DOHH2 (cell line): ENCODE results near the gene PROK1.

Experiments used
- EZH2phosphoT487 ChIP-seq: fragments of 200-600 bp; sonication (generic); IDR thresholded peaks from 2 replicates; pipeline ENCODE4 v1.6.1; 2017; ENCODE audit warnings: borderline replicate concordance, mild to moderate bottlenecking, antibody characterized with exemption, low read length, moderate library complexity, mixed read lengths
- TF ChIP-seq, protein P1 (sequence below): fragments of 200-600 bp; sonication (generic); IDR thresholded peaks from one replicate; pipeline ENCODE4 v1.5.1; 2014; ENCODE audit warnings: antibody characterized with exemption, mild to moderate bottlenecking, low read depth, low read length; ENCODE audit not compliant: poor library complexity, severe bottlenecking

DNA sequence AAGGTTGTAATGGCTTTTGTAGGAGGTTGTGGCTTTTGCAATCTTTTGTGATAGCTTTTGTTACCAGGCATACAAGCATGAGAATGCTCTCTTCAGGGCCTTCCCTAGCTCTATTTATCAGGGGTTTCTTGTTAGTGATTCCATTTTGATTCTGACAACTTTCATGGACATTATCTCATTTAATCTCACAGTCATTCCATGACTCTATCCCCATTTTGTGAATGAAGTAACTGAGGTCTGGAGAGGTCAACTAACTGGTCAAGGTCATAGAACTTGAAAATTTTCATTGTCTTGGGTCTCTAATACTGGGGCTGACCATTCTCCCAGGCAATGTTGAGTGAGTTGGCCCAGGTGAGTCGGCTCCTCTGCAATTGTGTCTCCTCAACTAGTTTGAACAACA, 32.2 kb upstream of the PROK1 start:
- TF ChIP-seq, protein P1, sequence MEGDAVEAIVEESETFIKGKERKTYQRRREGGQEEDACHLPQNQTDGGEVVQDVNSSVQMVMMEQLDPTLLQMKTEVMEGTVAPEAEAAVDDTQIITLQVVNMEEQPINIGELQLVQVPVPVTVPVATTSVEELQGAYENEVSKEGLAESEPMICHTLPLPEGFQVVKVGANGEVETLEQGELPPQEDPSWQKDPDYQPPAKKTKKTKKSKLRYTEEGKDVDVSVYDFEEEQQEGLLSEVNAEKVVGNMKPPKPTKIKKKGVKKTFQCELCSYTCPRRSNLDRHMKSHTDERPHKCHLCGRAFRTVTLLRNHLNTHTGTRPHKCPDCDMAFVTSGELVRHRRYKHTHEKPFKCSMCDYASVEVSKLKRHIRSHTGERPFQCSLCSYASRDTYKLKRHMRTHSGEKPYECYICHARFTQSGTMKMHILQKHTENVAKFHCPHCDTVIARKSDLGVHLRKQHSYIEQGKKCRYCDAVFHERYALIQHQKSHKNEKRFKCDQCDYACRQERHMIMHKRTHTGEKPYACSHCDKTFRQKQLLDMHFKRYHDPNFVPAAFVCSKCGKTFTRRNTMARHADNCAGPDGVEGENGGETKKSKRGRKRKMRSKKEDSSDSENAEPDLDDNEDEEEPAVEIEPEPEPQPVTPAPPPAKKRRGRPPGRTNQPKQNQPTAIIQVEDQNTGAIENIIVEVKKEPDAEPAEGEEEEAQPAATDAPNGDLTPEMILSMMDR, result no peak
- no peak for TF ChIP-seq EZH2phosphoT487
